ENCODE measurements around the gene LEFTY1. TPM values are rescaled to one million over a fixed set of nuclear protein-coding genes. Genes with fewer than 3 reads are reported as not detected.

LEFTY1 gene
- total RNA-seq, 1 experiment from 2014 or later, result not detected

DNA sequence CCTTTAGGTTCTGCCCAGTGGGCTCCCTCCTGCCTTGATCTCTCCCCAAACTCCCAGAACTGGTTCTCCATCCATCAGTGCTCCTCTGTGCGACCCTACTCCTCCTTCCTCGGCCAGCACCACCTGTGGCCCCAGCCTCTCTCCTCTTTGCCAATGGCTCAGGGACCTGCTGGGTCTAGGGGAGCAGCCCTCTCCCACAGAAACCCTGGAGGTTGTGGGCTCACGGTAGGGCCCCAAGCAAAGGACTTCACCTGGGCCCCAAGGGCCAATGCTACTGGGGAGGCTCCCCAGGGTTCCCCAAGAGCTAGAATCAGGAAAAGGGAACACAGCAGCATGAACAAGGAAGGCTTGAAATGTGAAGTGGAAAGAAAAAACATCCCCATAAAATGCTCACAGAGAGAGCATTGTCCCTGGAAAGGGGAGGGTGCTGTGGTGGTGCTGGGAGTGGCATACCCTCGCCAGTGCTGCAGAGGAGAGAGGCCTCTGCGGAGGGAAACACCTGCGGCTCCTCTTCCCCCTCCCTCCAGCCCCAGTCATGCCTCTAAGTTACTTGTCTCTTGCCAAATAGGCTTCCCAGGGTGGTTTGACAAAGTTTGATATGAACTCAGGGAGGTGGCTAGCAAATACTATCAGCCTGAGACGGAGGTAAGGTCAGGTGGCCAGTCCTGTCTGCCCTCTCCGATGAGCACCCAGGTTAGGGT lies 9.3 kb downstream of the LEFTY1 start:
- DNase-seq (ENCODE audit: low read depth), result no peak

DNA sequence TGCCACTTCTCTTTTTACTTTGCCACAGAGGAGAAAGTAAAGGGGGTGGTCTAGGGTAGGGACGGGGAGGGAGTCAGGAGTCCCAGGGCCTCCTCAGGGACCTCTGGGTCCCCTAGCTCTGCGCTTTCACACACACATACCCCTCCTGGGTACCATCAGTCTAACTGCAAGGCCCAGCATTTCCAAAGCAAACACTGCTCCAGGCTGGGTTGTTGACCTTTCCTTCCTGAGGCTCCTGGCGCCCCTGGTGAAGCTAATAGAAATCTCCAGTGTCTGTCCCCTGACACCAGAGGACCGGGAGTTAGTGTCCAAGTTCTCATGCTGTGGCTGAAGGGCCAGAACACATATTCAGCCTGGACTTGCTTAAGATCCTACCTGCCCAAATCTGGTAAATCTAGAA lies 10.7 kb downstream of the LEFTY1 start:
- in situ Hi-C loops (cut with HindIII; ENCODE audit: low pct_unique_long_range_greater_than_20kb, low sequenced_read_pairs), result no loop called here

More for the DNA sequence above, 9.3 kb downstream of the LEFTY1 start:
- in situ Hi-C loops (cut with HindIII; ENCODE audit: low pct_unique_long_range_greater_than_20kb, low sequenced_read_pairs), result no loop called here

DNA sequence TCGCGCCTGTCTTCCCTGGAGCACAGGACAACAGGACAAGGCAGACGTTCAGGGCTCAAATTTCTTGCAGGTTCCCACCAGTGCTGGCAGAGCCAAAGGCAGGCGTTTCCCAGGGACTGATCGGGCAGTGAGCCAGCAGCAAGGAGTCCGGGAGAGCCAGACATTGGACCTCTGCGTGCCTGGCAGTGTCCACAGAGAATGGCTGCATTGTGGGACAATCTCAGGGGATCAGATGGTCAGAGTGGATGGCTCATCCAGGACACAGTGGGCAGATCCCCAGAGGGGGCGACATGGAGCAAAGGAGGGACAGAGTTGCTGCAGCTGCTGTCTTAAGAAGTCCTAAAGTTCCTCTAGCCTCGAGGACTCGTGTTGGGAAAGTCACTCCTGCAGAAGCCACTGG lies 11.4 kb downstream of the LEFTY1 start:
- peak; percentile 31 for DNase-seq (ENCODE audit: low read depth)
- in situ Hi-C loops (cut with HindIII; ENCODE audit: low pct_unique_long_range_greater_than_20kb, low sequenced_read_pairs), result no loop called here

More for the DNA sequence above, 10.7 kb downstream of the LEFTY1 start:
- no peak for DNase-seq (ENCODE audit: low read depth)

DNA sequence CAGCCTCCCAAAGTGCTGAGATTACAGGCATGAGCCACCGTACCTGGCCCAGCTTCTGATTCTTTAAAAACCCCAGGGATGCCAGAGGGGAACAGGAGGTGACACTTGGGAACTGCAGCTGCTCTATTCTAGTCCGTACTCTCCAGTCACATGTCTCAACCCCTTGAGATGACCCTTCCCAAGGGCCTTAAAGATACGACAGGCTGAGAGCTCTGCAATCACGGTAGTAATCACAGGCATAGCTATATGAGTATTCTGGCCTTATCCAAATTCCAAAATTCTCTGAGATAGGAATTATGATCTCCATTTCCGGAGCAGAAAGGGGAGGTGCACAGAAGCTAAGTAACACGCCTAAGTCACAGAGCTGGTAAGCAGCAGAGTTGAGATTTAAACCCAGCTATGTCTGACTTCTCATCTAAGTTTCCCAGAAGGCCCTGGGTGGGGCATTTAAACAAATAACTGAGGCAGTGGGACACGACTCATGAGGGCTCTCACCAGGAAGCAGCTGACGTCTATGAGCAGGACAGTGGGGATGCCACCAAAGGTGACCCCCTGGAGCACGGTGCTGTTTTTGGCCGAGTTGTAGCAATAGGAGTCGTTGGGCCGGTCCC lies 11.9 kb downstream of the LEFTY1 start:
- no peak for DNase-seq (ENCODE audit: low read depth)
- in situ Hi-C loops (cut with HindIII; ENCODE audit: low pct_unique_long_range_greater_than_20kb, low sequenced_read_pairs), result no loop called here

DNA sequence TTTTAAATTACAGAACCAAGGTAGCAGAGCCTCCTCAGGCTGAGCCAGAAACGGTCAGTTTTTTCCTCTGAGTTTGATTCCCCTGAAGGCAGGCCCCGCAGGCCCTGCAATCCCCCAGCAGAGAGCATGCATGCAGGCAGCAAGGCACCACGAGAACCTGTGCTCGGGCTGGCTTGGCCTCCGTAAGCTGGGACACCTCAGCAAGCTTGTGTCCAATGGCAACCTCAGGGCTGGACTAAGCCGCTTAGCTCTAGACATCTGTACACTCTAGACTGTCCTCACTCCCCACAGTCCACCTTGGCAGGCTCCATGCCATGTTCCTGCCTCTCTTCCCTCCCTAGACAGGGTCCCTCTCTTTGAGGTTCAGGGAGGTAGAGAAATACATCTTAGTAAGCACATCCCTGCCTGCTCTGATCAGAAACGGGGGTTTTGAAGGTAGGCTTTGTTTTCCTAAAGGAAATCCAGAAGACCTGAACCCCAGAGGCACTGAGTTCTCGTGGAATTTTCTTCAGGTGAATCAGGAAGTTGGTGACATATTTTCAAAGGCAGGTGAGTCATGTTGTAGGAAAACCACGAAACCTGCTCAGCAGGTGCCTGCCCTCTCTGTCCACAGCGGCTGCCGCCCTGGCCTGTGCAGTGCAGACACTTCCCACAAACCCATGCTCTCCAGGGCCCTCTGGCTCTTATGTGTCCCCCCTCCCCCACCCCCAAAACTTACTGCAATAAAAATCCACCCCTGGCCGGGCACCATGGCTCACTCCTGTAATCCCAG lies 13.7 kb downstream of the LEFTY1 start:
- in situ Hi-C loops (cut with HindIII; ENCODE audit: low pct_unique_long_range_greater_than_20kb, low sequenced_read_pairs), result no loop called here
- peak; percentile 31 for DNase-seq (ENCODE audit: low read depth)

DNA sequence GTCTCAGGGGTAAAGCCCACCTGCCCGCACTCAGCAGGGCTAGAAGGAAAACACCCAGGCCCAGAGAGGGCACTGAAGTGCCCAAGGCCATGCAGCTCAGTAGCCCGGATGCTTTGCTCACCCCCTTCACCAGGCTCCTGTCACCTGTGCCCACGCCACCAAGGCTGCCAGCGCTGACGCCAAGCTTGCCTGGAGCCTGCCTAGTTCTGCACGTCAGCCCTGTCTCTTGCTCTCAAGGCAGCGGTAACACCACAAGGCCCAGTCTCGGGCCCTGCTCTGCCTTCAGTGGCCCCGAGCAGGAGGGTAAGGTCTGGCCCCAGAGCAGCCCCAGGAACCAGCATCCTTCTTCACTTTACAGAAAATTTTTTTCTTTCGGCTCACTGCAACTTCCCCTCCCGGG lies 14.5 kb downstream of the LEFTY1 start:
- in situ Hi-C loops (cut with HindIII; ENCODE audit: low pct_unique_long_range_greater_than_20kb, low sequenced_read_pairs), result no loop called here
- DNase-seq (ENCODE audit: low read depth), result no peak

DNA sequence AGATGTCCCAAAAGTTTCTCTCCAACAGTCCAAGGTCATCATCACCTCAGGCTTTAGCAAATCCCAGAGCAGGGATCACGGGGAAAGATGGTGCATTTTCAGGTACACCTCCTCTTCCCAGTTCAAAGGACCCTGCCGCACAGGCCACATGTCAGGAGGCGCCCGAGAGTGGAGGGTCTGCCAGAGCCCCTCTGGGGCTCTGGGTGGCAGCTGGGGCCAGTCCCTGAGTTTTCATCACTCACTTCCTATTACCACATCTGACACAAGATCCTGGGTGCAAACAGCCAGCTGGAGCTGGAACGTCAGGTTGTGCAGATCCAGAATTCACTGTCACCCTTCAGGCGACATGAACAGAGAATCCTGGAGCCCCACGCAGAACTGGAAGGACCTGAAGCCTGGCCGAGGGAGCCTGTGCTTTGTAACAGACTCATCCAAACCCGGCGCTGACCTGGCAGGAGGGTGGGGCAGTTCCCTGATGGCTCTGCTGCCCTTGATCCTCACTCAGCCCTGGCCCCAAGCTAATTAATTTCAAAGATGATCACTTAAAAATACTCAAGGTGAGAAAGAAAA lies 15.6 kb downstream of the LEFTY1 start:
- no peak for DNase-seq (ENCODE audit: low read depth)
- in situ Hi-C loops (cut with HindIII; ENCODE audit: low pct_unique_long_range_greater_than_20kb, low sequenced_read_pairs), result no loop called here

DNA sequence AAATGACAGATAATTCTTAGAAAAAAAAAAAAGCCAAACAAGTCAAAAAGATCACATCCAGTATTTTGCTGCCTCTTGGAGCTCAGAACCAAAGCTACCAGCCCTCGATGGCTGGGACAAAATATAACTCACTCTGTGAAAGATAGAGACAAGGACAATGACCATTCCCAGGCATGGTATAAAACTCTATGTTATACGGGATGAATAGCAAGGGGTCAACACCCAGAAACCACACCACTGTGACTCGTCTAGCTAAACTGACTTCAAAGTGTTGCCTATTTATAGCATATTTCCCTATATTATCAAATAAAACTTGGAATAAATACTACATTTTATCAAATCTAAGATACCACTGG lies 16.9 kb downstream of the LEFTY1 start:
- DNase-seq (ENCODE audit: low read depth), result no peak
- in situ Hi-C loops (cut with HindIII; ENCODE audit: low pct_unique_long_range_greater_than_20kb, low sequenced_read_pairs), result no loop called here

DNA sequence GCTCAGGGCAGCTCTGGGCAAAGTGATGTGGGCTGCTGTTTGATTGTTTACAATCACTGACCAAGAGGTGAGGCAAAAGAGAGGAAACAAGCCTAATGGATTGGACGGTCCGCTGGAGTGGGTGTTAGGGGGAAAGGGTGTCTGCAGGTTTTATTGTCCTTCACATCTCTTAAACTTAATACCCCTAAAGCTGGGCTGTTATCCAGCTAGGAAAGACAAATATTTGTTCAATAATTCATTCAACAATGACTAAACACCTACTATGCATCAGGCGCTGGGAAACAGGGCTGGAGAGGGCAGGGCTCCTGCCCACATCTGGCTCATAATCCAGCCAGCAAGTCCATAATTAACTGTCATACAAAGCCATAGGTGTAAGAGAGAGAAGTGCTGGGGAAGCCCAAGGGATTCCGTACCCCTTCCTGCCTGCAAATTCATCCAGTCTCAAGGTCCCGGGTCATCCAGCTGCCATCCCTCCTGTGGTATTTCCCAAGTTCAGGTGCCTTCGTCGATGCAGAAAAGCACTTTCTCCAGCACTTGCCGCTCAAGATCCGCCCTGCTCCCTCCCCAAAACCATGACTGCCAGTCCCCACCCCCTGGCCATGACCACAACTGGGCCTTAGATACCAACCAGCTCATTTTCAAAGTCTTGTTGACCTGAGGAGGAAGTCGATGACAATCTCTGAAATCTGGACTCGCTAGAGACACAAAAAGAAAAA lies 17.4 kb downstream of the LEFTY1 start:
- in situ Hi-C loops (cut with HindIII; ENCODE audit: low pct_unique_long_range_greater_than_20kb, low sequenced_read_pairs), result no loop called here
- DNase-seq (ENCODE audit: low read depth), result peak; percentile 62

DNA sequence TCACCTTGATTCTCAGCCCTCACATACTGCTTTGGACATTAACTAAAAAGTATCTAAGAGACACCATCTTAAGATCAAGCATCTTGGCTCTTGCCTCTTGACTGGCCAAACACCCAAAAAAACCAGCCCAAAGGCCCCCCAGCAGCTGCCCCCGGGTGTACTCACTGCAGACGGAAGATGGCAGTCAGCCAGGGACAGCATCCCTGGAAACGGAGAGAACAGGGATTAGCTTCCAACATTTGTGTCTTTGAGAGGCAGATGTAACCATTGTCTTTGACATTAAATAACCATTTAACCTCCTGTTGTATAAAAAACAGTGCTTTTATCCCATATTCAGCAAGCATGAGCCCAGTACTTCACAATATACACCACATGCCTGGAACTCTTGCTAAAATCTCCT lies 18.0 kb downstream of the LEFTY1 start:
- DNase-seq (ENCODE audit: low read depth), result no peak
- in situ Hi-C loops (cut with HindIII; ENCODE audit: low pct_unique_long_range_greater_than_20kb, low sequenced_read_pairs), result no loop called here

DNA sequence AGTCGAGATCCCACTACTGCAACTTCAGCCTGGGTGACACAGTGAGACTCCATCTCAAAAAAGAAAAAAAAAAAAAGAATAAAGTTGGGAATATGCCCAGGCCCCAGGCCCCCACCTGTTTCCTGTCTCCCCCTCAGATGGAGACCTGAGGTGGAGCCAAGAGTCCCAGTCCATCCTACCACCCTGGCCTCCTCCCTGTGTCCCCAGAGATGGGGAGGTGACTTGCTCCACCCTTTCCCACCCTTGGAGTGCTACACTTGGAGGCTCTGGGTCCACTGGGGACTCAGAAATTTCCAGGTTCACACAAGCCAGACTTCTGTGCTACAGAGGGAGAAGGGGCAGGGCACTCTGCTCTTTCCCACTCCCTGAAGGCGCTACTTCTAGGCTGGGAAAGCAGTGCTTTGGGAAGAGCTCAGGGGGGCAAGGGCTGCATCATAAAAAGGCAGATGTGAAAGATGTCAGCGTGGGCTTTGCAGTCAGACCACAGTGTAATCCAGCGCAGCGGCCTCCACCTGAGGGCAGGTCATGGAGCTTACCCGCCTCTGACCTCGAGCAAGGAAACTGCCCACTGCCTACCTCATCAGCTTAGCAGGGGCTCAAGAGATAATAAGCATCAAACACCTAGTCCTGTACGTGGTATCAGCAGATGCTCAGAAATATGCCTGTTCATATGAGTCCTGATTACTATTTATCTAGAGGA lies 20.2 kb downstream of the LEFTY1 start:
- no peak for DNase-seq (ENCODE audit: low read depth)
- in situ Hi-C loops (cut with HindIII; ENCODE audit: low pct_unique_long_range_greater_than_20kb, low sequenced_read_pairs), result no loop called here

DNA sequence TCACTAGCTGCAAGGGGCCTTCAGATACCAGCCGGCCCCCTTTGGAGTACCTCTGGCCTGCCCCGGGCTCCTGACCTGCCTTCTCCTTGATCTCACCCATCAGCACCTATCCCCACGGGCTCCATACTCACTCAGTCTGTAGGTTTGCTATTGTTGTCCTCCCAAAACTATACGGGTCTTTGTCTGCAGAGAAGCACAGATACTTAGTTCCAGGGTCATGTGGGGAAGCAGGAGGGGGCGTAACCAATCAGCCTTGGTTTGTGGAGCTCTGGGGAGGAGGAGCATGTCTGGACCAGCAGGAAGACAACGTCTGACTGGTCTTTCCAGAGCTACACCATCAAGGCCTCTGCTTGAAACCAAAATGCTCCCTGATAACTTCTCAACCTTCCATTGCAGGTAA lies 22.0 kb downstream of the LEFTY1 start:
- no peak for DNase-seq (ENCODE audit: low read depth)
- in situ Hi-C loops (cut with HindIII; ENCODE audit: low pct_unique_long_range_greater_than_20kb, low sequenced_read_pairs), result no loop called here

DNA sequence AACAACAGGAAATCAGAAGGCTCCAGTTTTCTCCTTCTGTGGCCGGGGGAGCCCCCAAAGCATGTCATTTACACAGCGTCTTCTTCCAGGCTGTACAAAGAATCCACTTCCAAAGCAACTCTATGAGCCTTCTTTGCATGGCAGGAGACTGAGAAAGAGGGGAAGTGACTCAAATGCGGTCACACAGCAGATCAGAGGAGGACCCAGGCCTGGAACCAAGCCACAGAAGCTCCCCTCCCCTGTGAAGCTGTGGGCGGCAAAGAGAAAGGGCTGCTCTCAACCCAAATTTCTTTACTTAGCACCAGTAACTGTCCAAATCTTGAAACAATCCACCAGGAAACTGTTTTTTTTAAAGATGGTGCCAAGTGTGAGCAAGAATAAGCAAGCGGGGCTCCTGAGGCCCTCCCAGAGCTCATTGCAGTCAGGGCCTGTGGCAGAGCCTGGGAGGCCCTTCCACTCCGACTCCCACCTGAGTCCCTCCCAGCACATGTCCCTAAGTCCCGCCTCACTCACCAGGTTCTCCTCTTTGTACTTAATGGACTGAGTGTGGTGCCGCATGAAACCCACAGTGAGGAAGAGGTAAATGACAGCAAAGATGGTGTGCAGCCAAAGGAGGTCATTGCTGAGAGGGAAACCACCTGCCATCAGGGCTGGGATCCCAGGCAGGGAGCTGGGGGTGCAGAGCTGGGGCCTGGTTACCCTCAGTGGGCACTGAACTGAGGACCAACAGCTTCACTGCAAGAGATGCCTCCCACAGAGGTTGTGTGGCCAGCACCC lies 22.7 kb downstream of the LEFTY1 start:
- no peak for DNase-seq (ENCODE audit: low read depth)
- in situ Hi-C loops (cut with HindIII; ENCODE audit: low pct_unique_long_range_greater_than_20kb, low sequenced_read_pairs), result no loop called here

DNA sequence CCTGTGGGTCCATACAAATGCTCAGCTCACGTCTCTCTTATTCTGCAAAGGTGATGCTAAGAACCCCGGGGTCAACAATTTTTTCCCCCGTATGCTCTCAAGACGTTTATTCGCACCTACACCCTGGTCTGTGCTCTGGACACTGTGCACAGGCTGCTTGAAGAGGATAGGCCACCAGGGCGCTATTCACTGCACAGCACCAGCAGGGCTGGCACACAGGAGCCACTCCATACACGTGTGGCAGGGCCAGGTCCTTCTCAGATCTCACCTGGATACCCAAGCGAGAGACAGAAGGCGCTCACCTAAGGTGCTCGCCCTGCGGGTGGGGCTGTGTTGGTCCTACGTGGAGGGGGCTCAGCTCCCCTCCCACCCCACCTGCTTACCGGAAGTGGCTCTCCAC lies 23.4 kb downstream of the LEFTY1 start:
- DNase-seq (ENCODE audit: low read depth), result no peak
- in situ Hi-C loops (cut with HindIII; ENCODE audit: low pct_unique_long_range_greater_than_20kb, low sequenced_read_pairs), result no loop called here

DNA sequence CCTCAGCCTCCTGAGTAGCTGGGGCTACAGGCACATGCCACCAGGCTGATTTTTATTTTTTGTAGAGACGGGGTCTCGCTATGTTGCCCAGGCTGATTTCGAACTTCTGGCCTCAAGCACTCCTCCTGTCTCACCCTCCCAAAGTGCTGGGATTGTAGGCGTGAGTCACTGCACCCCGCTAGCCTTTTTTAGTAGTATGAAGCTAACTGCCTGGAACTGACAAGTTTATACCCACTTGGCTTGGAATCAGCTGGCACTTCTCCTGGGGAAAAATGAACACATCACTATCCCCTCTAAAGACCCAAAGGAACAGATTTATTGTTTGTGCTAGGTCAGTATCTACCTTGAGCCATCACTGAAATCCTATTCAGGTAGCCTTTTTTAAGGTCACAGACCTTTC lies 25.8 kb downstream of the LEFTY1 start:
- no peak for DNase-seq (ENCODE audit: low read depth)
- in situ Hi-C loops (cut with HindIII; ENCODE audit: low pct_unique_long_range_greater_than_20kb, low sequenced_read_pairs), result no loop called here

DNA sequence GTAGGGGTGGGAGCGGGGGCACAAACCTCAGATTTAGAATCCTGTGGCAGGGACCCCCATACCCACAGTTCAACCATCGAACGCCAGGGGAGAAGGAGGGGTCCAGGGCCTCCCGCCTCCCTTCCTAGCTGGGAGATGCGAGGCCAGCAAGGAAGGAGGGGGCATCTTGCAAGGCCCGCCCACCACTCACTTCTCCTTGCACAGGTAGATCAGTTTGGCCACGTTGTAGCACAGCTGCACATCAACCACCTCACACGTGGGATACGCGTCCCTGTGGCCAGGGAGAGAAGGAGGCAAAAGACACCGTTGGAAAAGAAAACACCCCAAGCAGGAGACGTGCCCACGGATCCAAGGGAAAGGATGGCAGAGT lies 26.4 kb downstream of the LEFTY1 start:
- no peak for DNase-seq (ENCODE audit: low read depth)
- in situ Hi-C loops (cut with HindIII; ENCODE audit: low pct_unique_long_range_greater_than_20kb, low sequenced_read_pairs), result no loop called here

DNA sequence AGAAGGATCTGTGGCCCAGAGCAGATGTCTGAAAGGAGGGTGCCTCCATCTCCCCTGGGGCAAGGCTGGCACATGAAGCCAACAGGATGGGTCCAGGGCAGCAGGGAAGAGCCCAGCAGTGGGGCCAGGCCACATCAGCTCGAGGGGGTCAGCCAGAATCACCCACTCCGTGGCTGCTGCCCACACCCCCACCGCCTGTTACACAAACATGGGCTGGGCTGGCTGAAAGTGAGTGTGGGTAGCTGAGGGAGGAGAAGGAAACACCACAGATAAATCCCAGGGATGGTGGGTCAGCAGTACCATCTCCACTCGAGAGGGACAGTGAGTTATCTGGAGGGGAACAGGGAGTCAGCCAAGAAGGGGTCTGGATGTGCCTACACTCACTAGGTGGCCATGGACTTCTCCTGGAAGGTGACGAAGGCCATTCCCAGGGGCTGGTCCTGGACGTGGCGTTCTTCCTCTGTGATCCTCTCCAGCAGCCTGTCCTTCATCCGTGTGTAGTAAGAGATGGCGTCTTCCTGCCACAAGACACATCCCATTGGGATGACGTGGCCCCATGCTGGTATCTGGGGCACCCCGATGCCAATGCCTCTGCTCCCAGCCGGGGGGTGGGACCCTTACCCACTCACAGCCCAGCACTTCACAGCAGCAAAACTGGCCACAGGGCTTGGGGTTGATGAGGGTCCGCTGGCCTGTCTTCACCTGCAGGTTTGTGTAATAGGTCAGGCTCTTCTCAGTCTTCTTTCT lies 26.9 kb downstream of the LEFTY1 start:
- DNase-seq (ENCODE audit: low read depth), result no peak
- in situ Hi-C loops (cut with HindIII; ENCODE audit: low pct_unique_long_range_greater_than_20kb, low sequenced_read_pairs), result no loop called here
